ENCODE results near the gene KLF1. TPM values are rescaled to one million over a fixed set of nuclear protein-coding genes. Genes with fewer than 3 reads are reported as not detected.

Gene KLF1
- total and polyA plus RNA-seq, 10 of the 15 experiments (the other 5 are each of a cell fraction or from before 2014, with no cell fraction given), result 0.04 to 0.38 (median 0.08) TPM; not detected in 3

GRCh38 chr19:12884926-12885748 is 1.9 kb downstream of the KLF1 start (continued):
- TF ChIP-seq HSF1 (IDR thresholded peaks at IDR 0.05; ENCODE audit: low read depth, low read length) (no peak), ZBTB4 (CRISPR knock-in tag; IDR thresholded peaks at IDR 0.05) (no peak), MEF2B (IDR thresholded peaks at IDR 0.05; ENCODE audit: partially characterized antibody, poor library complexity, severe bottlenecking) (no peak), RELB (IDR thresholded peaks at IDR 0.05; ENCODE audit: low read depth) (0 out of 2 replicates have a peak, but pooled peaks have one; percentile 17), FOXK2 (IDR thresholded peaks at IDR 0.05) (no peak), BHLHE40 (IDR thresholded peaks at IDR 0.05; ENCODE audit: borderline replicate concordance in 1 of 2, low read depth in 2 of 2, low read length in 1 of 2) (peak in 1 of 2 experiments; percentile 90; a peak in 3 of 4 replicates), NR2C1 (IDR thresholded peaks at IDR 0.05) (no peak), ZNF207 (IDR thresholded peaks at IDR 0.05; ENCODE audit: borderline replicate concordance) (no peak), MXI1 (IDR thresholded peaks at IDR 0.05; ENCODE audit: low read depth, low read length) (peak; percentile 8; the same call in 1 of the 2 replicates), STAT1 (conservative IDR thresholded peaks at IDR 0.05) (0 out of 2 replicates have a peak, but pooled peaks have one; percentile 46), CEBPZ (IDR thresholded peaks at IDR 0.05; ENCODE audit: low read depth, low read length) (no peak), NRF1 (conservative IDR thresholded peaks at IDR 0.05; ENCODE audit: low read depth, low read length) (no peak; the same call in 1 of the 2 replicates), E2F8 (IDR thresholded peaks at IDR 0.05; ENCODE audit: low read depth, partially characterized antibody) (no peak), IKZF1 (conservative IDR thresholded peaks at IDR 0.05) (peak; percentile 60; the same call in 1 of the 2 replicates), ESRRA (IDR thresholded peaks at IDR 0.05; ENCODE audit: low read length) (no peak)
